HG02840 (cell line): ENCODE data around the gene FAM25A.

ENCODE experiments used
- ATAC-seq: cut with Tn5 transposase; IDR thresholded peaks from one replicate; pipeline ENCODE4 v1.9.1; 2021; ENCODE audit warnings: mild to moderate bottlenecking, moderate library complexity, moderate number of reproducible peaks; ENCODE audit not compliant: unreplicated experiment, low FRiP score

Gene FAM25A

DNA sequence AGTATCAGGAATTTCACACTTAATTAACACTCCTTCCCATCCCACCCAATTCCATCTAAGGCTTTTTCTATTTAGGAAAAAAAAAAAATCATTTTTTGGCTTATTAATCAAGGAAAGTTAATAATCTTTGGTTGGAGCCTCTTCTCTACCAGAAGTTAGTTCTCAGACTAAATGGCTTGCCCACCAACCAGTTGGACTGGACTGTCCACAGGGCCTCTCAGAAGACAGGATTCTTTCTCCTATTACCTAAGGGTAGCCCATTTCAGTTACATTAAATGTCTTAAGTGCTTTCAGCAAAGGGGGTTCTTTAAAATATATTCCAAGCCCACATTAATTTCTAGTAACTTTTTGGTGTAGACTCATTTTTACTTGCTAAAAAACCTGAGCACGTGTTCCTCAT lies 39.3 kb downstream of the FAM25A start:
- ATAC-seq, result no peak

DNA sequence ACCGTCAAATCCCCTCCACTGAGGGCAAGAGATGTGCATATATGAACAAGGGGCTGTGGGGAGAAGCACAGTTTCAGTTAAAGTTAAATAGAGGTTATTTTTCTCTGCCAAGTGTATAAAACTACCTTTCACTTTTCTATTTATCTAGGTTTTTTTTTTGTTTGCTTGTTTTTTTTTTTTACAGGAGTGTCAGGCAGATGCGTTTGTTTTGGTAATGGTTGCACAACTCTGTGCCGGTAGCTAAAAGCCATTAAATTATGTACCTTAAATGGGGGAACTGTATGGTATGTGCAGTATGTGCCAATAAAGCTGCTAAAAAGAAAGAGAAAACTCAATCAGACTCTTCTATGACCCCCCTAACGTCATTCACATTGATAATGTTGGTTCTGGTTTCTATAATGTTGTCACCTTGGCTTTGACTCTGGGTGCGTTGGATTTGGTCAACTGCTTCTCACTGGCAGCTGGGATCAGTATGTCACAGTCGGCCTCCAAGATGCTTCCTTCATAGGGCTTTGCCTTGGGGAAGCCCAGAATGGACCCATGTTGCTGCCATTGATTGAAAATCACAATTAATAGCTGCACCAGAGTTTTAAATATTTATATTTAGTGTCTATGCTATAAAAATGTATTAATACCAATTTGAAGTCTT lies 40.3 kb downstream of the FAM25A start:
- no peak for ATAC-seq

DNA sequence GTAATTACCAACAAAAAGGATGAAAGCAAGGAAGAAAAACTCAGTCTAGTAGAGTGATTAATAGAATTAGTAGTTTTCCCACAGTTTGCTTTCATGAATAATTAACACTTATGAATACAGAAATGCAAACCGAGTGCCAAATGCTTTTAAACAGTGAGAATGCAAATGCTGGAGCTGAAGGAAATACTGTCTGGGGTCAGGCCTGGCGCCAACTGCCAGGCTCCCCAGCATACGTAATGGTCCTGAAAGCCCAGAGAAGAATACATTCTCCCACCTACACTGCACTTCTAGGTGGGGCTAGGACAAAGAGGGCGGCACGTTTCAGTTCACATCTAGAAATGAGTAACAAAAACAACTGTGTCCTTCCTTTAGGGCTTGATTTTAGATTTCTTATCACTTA lies 44.6 kb downstream of the FAM25A start:
- no peak for ATAC-seq

GRCh38 chr10:87066178-87066577 lies 46.1 kb downstream of the FAM25A start:
- ATAC-seq, result no peak

DNA sequence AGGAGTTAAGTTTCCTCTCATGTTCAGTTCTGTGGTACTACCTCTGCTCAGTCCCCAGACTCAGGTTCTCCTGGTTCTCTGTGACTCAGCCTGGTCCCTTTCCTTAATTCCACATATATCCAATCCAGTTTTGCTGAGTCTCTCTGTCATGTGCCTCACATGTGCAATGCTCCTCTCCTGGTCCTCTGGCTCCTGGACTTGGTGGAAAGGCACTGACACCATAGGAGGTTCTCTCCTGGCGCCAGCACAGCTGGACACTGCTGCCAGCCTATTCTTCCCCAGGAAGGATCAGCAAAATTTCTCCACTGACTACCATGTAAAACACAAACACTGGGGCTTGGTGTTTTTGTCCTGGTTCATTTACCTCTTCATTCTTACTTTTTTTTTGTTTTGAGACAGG lies 46.8 kb downstream of the FAM25A start:
- ATAC-seq, result no peak

GRCh38 chr10:87068281-87068680 lies 48.2 kb downstream of the FAM25A start:
- no peak for ATAC-seq

GRCh38 chr10:87072449-87072848 lies 52.4 kb downstream of the FAM25A start:
- ATAC-seq, result no peak
